AG08395 (cell line): ENCODE measurements around the gene SPSB2.

Experiments
- DNase-seq: peaks from one replicate; pipeline ENCODE4 v3.0.0; 2012; ENCODE audit warnings: mixed read lengths, low spot score

The SPSB2 gene

GRCh38 chr12:6832125-6832524 lies 41.0 kb downstream of the SPSB2 start:
- no peak for DNase-seq

- DNase-seq: no peak
These were observed 41.6 kb downstream of the SPSB2 start for GRCh38 chr12:6831450-6831995.

- no peak for DNase-seq
These were observed 42.1 kb downstream of the SPSB2 start for GRCh38 chr12:6830999-6831398.

GRCh38 chr12:6830286-6830890 lies 42.7 kb downstream of the SPSB2 start:
- no peak for DNase-seq

- DNase-seq: peak; percentile 55
These were observed 43.4 kb downstream of the SPSB2 start for GRCh38 chr12:6829536-6830220.

GRCh38 chr12:6828781-6829535 lies 44.1 kb downstream of the SPSB2 start:
- peak; percentile 73 for DNase-seq

- DNase-seq: peak; percentile 58
These were observed 44.9 kb downstream of the SPSB2 start, which contains the start of gene P3H3 for GRCh38 chr12:6827982-6828780. TSS of gene P3H3 (plus strand) at chr12:6828407. CDS start at chr12:6828441, 34 bp downstream.

- peak; percentile 92 for DNase-seq
These were observed 45.6 kb downstream of the SPSB2 start for GRCh38 chr12:6827437-6827911.

GRCh38 chr12:6826734-6827436 lies 46.2 kb downstream of the SPSB2 start:
- DNase-seq: no peak

GRCh38 chr12:6826125-6826733 lies 46.9 kb downstream of the SPSB2 start:
- DNase-seq: no peak

- DNase-seq: peak; percentile 94
These were observed 47.5 kb downstream of the SPSB2 start for GRCh38 chr12:6825398-6826124.

- DNase-seq: peak; percentile 29
These were observed 48.2 kb downstream of the SPSB2 start for GRCh38 chr12:6824901-6825381.

GRCh38 chr12:6824085-6824775 lies 48.9 kb downstream of the SPSB2 start:
- no peak for DNase-seq

GRCh38 chr12:6823182-6824084 lies 49.7 kb downstream of the SPSB2 start:
- no peak for DNase-seq

GRCh38 chr12:6822426-6823135 lies 50.5 kb downstream of the SPSB2 start:
- DNase-seq: no peak

GRCh38 chr12:6821591-6822425 lies 51.3 kb downstream of the SPSB2 start, which contains the start of gene GPR162:
TSS of gene GPR162 (plus strand) at chr12:6821821. CDS start at chr12:6823899, 2,078 bp downstream.
- peak; percentile 61 for DNase-seq
